ENCODE measurements around the gene PRR15L.

Gene PRR15L

DNA sequence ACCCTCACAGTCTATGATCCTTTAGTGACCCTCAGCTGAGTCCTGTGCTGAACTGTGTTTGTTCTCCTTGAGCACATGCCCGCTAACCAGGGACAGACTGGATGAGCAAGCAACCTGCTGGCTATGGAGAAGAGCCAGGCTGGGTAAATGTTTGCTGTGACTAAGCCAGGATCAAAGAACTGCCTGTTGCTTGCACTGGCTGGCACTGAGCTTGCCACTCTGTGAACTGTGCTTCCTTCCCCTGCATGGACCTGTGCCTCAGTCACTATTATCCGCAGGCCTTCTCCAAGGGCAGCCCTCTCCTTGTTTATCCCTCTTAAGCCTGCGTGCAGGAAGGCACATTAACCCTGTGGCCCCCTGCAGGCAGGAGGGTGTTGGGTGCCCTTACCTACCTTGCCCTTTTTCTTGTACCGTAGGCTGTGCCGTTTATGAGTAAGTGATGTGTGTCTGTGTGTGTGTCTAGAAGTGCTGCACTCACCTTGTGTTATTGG is 8.9 kb downstream of the PRR15L start:
- Mint-ChIP-seq H3K36me3 (ENCODE audit: low read depth) (no peaks in the 10 kb centered on the region), H3K4me3 (peak overlapping the region in 2 of 3 experiments; percentile 54 to 61), H3K27me3 (ENCODE audit: low read depth) (no peaks in the 10 kb centered on the region), H3K4me1 (peaks cover 10% of the 10 kb centered on the region), H3K9me3 (no peaks in the 10 kb centered on the region), H3K27ac (peak overlapping the region; percentile 55 to 77 (median 70))
- TF ChIP-seq, protein P1, sequence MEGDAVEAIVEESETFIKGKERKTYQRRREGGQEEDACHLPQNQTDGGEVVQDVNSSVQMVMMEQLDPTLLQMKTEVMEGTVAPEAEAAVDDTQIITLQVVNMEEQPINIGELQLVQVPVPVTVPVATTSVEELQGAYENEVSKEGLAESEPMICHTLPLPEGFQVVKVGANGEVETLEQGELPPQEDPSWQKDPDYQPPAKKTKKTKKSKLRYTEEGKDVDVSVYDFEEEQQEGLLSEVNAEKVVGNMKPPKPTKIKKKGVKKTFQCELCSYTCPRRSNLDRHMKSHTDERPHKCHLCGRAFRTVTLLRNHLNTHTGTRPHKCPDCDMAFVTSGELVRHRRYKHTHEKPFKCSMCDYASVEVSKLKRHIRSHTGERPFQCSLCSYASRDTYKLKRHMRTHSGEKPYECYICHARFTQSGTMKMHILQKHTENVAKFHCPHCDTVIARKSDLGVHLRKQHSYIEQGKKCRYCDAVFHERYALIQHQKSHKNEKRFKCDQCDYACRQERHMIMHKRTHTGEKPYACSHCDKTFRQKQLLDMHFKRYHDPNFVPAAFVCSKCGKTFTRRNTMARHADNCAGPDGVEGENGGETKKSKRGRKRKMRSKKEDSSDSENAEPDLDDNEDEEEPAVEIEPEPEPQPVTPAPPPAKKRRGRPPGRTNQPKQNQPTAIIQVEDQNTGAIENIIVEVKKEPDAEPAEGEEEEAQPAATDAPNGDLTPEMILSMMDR (IDR thresholded peaks at IDR 0.05; ENCODE audit: unreplicated experiment in 3 of 3): no peak

DNA sequence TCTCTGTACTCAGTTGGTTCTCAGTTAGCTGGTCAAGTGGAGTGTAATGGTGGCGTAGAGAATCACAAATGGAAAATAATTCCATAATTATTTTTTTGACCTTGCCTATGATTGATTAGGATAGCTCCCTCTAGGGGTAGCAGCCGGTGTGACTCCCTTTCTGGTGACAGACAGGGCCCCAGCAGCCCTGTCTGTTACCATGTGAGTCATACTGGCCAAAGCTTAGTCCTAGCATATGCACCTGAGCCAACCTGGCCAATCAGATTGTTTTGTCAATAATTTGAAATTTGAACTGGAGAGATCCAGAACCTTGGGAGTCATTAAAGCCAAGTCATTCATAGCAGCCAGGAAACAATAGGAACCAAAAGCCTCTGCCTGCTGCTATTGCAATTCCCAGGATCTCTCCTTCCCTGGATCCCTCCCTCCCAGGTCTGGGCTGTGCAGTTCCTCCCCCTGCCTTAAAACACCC is 10.7 kb downstream of the PRR15L start:
- Mint-ChIP-seq H3K9me3 (no peaks in the 10 kb centered on the region), H3K4me3 (no peak overlapping the region), H3K4me1 (peaks cover 10% of the 10 kb centered on the region), H3K27me3 (ENCODE audit: low read depth) (no peaks in the 10 kb centered on the region), H3K27ac (peak overlapping the region in 2 of 3 experiments; percentile 68 to 70), H3K36me3 (ENCODE audit: low read depth) (no peaks in the 10 kb centered on the region)
- TF ChIP-seq, protein P1 (IDR thresholded peaks at IDR 0.05; ENCODE audit: unreplicated experiment in 3 of 3): peak; percentile 66 to 77 (median 77)

DNA sequence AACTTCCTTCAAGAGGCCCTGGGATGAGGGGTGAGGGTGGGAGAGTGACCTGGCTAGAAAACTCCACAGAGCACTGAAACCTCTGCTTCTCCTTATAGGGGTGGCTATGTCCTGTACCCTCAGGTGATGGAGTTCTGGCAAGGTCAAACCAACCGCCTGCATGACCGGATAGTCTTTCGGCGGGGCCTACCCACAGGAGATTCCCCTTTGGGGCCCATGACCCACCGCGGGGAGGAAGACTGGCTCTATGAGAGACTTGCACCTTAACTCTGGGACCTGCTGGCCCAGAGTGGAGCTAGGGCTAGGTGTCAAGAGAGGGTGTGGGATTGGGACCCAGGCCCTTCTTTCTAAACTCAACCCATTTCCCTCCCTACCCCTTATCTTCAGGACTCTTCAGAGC is 11.2 kb downstream of the PRR15L start:
- Mint-ChIP-seq H3K27me3 (ENCODE audit: low read depth) (no peaks in the 10 kb centered on the region), H3K27ac (peak overlapping the region in 1 of 3 experiments; percentile 68), H3K36me3 (ENCODE audit: low read depth) (no peaks in the 10 kb centered on the region), H3K4me3 (no peak overlapping the region), H3K9me3 (no peaks in the 10 kb centered on the region), H3K4me1 (peaks cover 10% of the 10 kb centered on the region)
- TF ChIP-seq, protein P1 (IDR thresholded peaks at IDR 0.05; ENCODE audit: unreplicated experiment in 3 of 3): no peak

DNA sequence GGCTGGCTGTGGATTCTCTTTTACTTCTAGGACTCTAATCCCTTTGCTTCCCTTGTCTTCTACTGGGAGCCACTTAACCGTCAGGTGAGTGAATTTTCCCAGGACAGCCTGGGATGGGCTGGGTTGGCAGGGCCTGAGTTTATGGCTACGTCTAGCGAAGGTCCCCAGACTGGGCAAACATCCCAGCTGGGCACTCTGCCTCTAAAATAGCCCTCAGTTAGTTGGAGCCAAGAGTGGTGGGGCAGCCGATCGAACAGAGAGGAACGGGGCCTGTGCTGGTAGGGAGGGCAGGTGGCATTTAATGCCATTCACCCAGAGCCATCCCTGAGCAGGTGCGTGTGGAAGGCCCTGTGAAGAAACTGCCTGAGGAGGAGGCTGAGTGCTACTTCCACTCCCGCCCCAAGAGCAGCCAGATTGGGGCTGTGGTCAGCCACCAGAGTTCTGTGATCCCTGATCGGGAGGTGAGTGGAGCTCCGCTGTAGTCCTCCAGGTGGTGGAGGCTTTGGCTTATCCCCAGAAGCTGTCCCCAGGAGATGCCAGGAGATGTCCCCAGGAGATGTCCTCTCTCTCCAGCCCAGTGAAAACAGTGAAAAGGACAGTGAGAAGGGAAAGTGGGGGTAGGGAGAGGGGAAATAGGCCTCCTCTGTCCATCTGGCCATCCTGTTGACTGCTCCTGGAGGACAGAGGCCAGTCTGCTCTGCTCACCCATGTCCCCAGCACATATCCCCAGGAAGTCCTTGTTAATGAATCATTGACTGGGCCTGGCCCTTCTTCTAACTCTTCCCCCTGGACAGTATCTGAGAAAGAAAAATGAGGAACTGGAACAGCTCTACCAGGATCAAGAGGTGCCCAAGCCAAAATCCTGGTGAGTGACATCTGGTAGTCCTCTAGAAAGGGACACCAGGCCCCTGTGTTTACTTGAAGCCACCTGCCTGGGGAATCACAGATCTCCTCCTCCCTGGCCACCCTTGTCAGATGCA is 11.9 kb downstream of the PRR15L start:
- Mint-ChIP-seq H3K4me1 (peaks cover 16% of the 10 kb centered on the region), H3K36me3 (ENCODE audit: low read depth) (no peaks in the 10 kb centered on the region), H3K4me3 (no peak overlapping the region), H3K9me3 (no peaks in the 10 kb centered on the region), H3K27ac (peak overlapping the region in 1 of 3 experiments; percentile 17), H3K27me3 (ENCODE audit: low read depth) (no peaks in the 10 kb centered on the region)
- TF ChIP-seq, protein P1 (IDR thresholded peaks at IDR 0.05; ENCODE audit: unreplicated experiment in 3 of 3): no peak

DNA sequence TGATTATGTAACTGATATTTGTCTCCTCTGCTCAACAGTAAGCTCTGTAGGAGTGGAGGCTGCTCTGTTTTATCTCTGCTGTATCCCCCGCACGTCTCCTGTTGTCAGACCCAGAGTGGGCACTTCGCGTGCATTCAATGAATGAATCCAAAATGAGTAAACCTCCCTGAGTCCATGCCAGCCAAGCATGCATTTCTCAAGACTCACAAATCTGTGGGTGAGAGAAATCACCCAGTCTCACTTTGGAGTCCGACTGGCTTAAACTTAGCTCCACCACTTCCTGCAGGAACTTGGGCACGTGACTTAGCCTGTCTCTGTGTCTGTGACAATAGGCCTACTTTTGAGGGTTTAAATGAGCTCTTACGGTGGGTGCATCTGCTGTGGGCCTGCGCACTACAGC is 12.6 kb downstream of the PRR15L start:
- TF ChIP-seq, protein P1 (IDR thresholded peaks at IDR 0.05; ENCODE audit: unreplicated experiment in 3 of 3): no peak
- H3K27me3 Mint-ChIP-seq (ENCODE audit: low read depth): no peaks in the 10 kb centered on the region
- no peaks in the 10 kb centered on the region for H3K9me3 Mint-ChIP-seq
- H3K4me3 Mint-ChIP-seq: peak overlapping the region in 1 of 3 experiments; percentile 4
- H3K4me1 Mint-ChIP-seq: peaks cover 16% of the 10 kb centered on the region
- no peak overlapping the region for H3K27ac Mint-ChIP-seq
- no peaks in the 10 kb centered on the region for H3K36me3 Mint-ChIP-seq (ENCODE audit: low read depth)
